Stomach (tissue), 9 donors: ENCODE measurements around the gene TGFBI. TPM values are rescaled to one million over a fixed set of nuclear protein-coding genes. Genes with fewer than 3 reads are reported as not detected.

Experiments used
- DNase-seq, 2 donors: peaks; one replicate each; pipeline versions ENCODE4 v3.0.0 to v3.0.0-alpha.2; 2013 to 2019
- H3K27ac ChIP-seq, 5 donors: fragments of 200-600 bp in 4 of 5; sonication (generic) in 4 of 5; one replicate each; pipeline ENCODE4 v1.5.1; 2013 to 2019; ENCODE audit warnings: mild to moderate bottlenecking in 1 of 5, moderate library complexity in 1 of 5
- H3K27me3 ChIP-seq, 3 donors: fragments of 200-600 bp; sonication (generic); one replicate each; pipeline ENCODE4 v1.5.1; 2017 to 2019; ENCODE audit warnings: mixed run types in 1 of 3
- H3K36me3 ChIP-seq, 4 donors: fragments of 200-600 bp; sonication (generic); 1 replicate in 3 of 4; 2 replicates in 1 of 4; pipeline ENCODE4 v1.5.1; 2016 to 2019
- H3K4me1 ChIP-seq, 4 donors: fragments of 200-600 bp; sonication (generic); one replicate each; pipeline ENCODE4 v1.5.1; 2016 to 2019
- H3K4me3 ChIP-seq, 4 donors: fragments of 200-600 bp; sonication (generic) in 3 of 4; one replicate each; pipeline ENCODE4 v1.5.1; 2016 to 2019; ENCODE audit warnings: mild to moderate bottlenecking in 1 of 4
- H3K9me3 ChIP-seq, 4 donors: fragments of 200-600 bp; sonication (generic); one replicate each; pipeline ENCODE4 v1.5.1; 2016 to 2019
- EP300 ChIP-seq: sonication (generic); formaldehyde crosslinking; IDR thresholded peaks from one replicate; pipeline ENCODE4 v1.6.1; 2017; ENCODE audit warnings: antibody characterized with exemption
- POLR2A ChIP-seq, 4 donors: fragments of 450-650 bp; IDR thresholded peaks; one replicate each; pipeline ENCODE4 v1.6.1; 2016; ENCODE audit warnings: antibody characterized with exemption in 4 of 4, control low read depth in 2 of 4, mild to moderate bottlenecking in 1 of 4, moderate library complexity in 1 of 4
- POLR2AphosphoS5 ChIP-seq, 3 donors: sonication (generic); formaldehyde crosslinking; IDR thresholded peaks; one replicate each; pipeline ENCODE4 v1.6.1; 2016; ENCODE audit warnings: antibody characterized with exemption in 3 of 3
- WGBS, 5 donors: extraction: QIAGEN DNeasy Blood & Tissue Kit in 3 of 5; methylation state at CpG; one replicate each; pipeline versions ENCODE4 v1.1.5 to v1.1.7; 2013 to 2018; 5-methylcytosine and 5-hydroxymethylcytosine counted together
- intact Hi-C: fragments of 100-400 bp; cut with DNase I; formaldehyde crosslinking; loops from one replicate; pipeline ENCODE4 v1.15.1; 2023; ENCODE audit warnings: low total_unique reads
- polyA plus RNA-seq, 3 donors: library from polyadenylated mRNA; stranded (reverse); fragments of 200-250 nt; gene quantifications; one replicate each; pipeline ENCODE4 v1.2.3, GENCODE V29; 2013
- total RNA-seq, 5 donors: library from RNA; depleted of rRNA; stranded (reverse); fragments of >200 nt; gene quantifications; one replicate each; pipeline versions ENCODE4 v1.1.0 to v1.2.3, GENCODE V29; 2014 to 2016
- TF ChIP-seq, protein P1 (sequence below), 7 experiments: fragments of 450-650 bp in 4 of 7; fragments of 200-600 bp in 3 of 7; sonication (generic) in 3 of 7; IDR thresholded peaks; one replicate each; pipeline ENCODE4 v1.5.1; 2016 to 2019; ENCODE audit warnings: antibody characterized with exemption in 7 of 7, control low read depth in 2 of 7, mild to moderate bottlenecking in 1 of 7
- donor health status: healthy with polysubstance abuse.
- donor health status: Bipolar disorder and iron deficiency.
- donor health status: healthy.

Gene TGFBI
- total and polyA plus RNA-seq, 8 donors: 24.5 to 180 (median 62.2) TPM

DNA sequence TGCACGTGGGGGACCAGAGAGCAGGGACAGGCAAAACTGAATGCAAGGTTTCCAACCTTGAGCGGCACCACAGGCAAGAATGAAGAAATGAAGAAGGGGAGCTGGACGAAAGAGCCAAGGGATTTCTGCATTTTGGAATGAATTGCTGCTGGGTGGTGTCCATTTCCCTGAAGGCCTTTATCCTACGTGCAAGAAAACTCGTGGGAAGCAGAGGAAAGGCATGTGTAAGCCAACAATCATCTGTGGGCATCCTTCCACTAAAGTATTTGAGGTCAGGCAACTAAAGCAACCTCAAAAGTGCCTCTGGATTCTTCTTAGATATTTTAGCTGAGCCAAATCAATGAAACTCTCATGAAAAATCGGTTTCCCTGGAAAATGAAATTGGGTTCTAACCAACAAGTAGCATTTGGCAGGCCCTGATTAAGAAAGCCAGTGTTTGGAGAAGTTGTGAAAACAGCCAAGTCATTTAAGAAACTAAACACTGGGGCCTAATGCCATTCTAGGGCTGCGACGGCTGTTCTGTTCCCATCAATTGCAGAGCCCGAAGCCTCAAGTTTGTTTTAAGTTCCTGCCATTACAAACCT is 4.7 kb upstream of the TGFBI start:
- no peak for TF ChIP-seq EP300
- TF ChIP-seq, protein P1, sequence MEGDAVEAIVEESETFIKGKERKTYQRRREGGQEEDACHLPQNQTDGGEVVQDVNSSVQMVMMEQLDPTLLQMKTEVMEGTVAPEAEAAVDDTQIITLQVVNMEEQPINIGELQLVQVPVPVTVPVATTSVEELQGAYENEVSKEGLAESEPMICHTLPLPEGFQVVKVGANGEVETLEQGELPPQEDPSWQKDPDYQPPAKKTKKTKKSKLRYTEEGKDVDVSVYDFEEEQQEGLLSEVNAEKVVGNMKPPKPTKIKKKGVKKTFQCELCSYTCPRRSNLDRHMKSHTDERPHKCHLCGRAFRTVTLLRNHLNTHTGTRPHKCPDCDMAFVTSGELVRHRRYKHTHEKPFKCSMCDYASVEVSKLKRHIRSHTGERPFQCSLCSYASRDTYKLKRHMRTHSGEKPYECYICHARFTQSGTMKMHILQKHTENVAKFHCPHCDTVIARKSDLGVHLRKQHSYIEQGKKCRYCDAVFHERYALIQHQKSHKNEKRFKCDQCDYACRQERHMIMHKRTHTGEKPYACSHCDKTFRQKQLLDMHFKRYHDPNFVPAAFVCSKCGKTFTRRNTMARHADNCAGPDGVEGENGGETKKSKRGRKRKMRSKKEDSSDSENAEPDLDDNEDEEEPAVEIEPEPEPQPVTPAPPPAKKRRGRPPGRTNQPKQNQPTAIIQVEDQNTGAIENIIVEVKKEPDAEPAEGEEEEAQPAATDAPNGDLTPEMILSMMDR (IDR thresholded peaks at IDR 0.05): no peak
- TF ChIP-seq POLR2A (IDR thresholded peaks at IDR 0.05): no peak
- TF ChIP-seq POLR2AphosphoS5 (IDR thresholded peaks at IDR 0.05): peak in 1 of 3 donors; percentile 25
- H3K27ac ChIP-seq: peak overlapping the region in 3 of 5 donors; percentile 34 to 73 (median 41)
- no peak for DNase-seq
- H3K9me3 ChIP-seq: no peaks in the 10 kb centered on the region
- 51 to 75% (median 67%) methylated on average over 9 of the region's 9 CpGs for WGBS, 5 donors
- H3K4me3 ChIP-seq: no peak overlapping the region
- intact Hi-C loops: no loop called here
- no peaks in the 10 kb centered on the region for H3K36me3 ChIP-seq
- H3K27me3 ChIP-seq: peaks cover 0 to 13% (median 11%) of the 10 kb centered on the region in 3 donors
- peaks cover 18 to 54% (median 37%) of the 10 kb centered on the region in 4 donors for H3K4me1 ChIP-seq

GRCh38 chr5:136025900-136026299 is 2.9 kb upstream of the TGFBI start:
- intact Hi-C loops: no loop called here
- Histone ChIP-seq H3K27me3 (peaks cover 0 to 21% (median 19%) of the 10 kb centered on the region in 3 donors), H3K4me3 (no peak overlapping the region), H3K4me1 (peaks cover 16 to 55% (median 30%) of the 10 kb centered on the region in 4 donors), H3K36me3 (no peaks in the 10 kb centered on the region), H3K9me3 (no peaks in the 10 kb centered on the region), H3K27ac (peak overlapping the region in 4 of 5 donors; percentile 16 to 73 (median 30))
- DNase-seq: peak in 1 of 2 donors; percentile 76
- TF ChIP-seq, protein P1 (IDR thresholded peaks at IDR 0.05): no peak
- TF ChIP-seq POLR2AphosphoS5 (IDR thresholded peaks at IDR 0.05) (peak in 1 of 3 donors; percentile 43), EP300 (no peak)
- 48 to 78% (median 67%) methylated on average over 2 of the region's 2 CpGs for WGBS, 5 donors

GRCh38 chr5:136026636-136027035 is 2.2 kb upstream of the TGFBI start:
- intact Hi-C loops: no loop called here
- no peak for TF ChIP-seq EP300
- TF ChIP-seq POLR2A (IDR thresholded peaks at IDR 0.05): no peak
- TF ChIP-seq POLR2AphosphoS5 (IDR thresholded peaks at IDR 0.05): no peak
- TF ChIP-seq, protein P1 (IDR thresholded peaks at IDR 0.05): no peak
- WGBS, 5 donors: 81 to 94% (median 86%) methylated on average over 3 of the region's 3 CpGs
- Histone ChIP-seq H3K27ac (peak overlapping the region in 1 of 5 donors; percentile 73), H3K36me3 (no peaks in the 10 kb centered on the region), H3K9me3 (no peaks in the 10 kb centered on the region), H3K4me3 (no peak overlapping the region), H3K4me1 (peaks cover 16 to 62% (median 30%) of the 10 kb centered on the region in 4 donors), H3K27me3 (peaks cover 0 to 21% (median 19%) of the 10 kb centered on the region in 3 donors)
- DNase-seq: no peak

DNA sequence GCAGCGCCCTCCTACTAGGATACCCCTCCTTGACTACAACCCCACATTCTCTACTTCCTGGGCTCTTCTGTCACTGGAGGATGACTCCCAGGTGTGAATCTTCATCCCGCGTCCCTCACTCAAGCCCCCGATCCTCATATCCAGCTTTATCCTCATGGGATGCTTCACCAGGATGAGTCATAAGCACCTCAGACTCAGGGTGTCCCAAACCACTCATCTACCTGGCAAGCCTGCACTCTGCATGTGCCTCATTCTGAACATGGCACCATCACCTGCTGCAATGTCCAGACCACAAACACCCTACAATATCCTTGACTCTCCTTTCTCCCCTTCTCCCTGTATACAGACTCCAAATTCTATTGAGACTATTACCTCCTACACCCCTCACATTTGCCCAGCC is 1.5 kb upstream of the TGFBI start:
- H3K9me3 ChIP-seq: no peaks in the 10 kb centered on the region
- no peak overlapping the region for H3K4me3 ChIP-seq
- intact Hi-C loops: no loop called here
- 90 to 95% (median 91%) methylated on average over 4 of the region's 4 CpGs for WGBS, 5 donors
- H3K27me3 ChIP-seq: peaks cover 0 to 21% (median 19%) of the 10 kb centered on the region in 3 donors
- no peak for DNase-seq
- no peaks in the 10 kb centered on the region for H3K36me3 ChIP-seq
- peak overlapping the region in 1 of 5 donors; percentile 73 for H3K27ac ChIP-seq
- peaks cover 16 to 65% (median 30%) of the 10 kb centered on the region in 4 donors for H3K4me1 ChIP-seq
- TF ChIP-seq EP300: no peak
- TF ChIP-seq, protein P1 (IDR thresholded peaks at IDR 0.05): no peak
- TF ChIP-seq POLR2AphosphoS5 (IDR thresholded peaks at IDR 0.05): no peak
- no peak for TF ChIP-seq POLR2A (IDR thresholded peaks at IDR 0.05)
